HG02798 (cell line): ENCODE data around the gene CCL27.
A peak's percentile ranks its signal among the peaks of the same experiment; 100 is the strongest.
"Not testable (repeated sequence)": the region's sequence is repeated elsewhere in the genome, so short reads cannot be mapped to it uniquely, and the experiment has no call there.

Experiments used
- ATAC-seq: cut with Tn5 transposase; IDR thresholded peaks from one replicate; pipeline ENCODE4 v1.9.1; 2021; ENCODE audit warnings: mild to moderate bottlenecking; ENCODE audit not compliant: unreplicated experiment, poor library complexity

Gene CCL27

GRCh38 chr9:34652602-34653000, 9.9 kb downstream of the CCL27 start:
- no peak for ATAC-seq

GRCh38 chr9:34651876-34652601, 10.4 kb downstream of the CCL27 start, which contains the start of gene IL11RA:
IL11RA (plus strand) TSS chr9:34652185; CDS start chr9:34655218, 3,033 bp downstream.
- no peak for ATAC-seq

GRCh38 chr9:34651321-34651720, 11.1 kb downstream of the CCL27 start:
- ATAC-seq, result no peak

GRCh38 chr9:34650816-34651215, 11.6 kb downstream of the CCL27 start:
- no peak for ATAC-seq

GRCh38 chr9:34648673-34649072, 13.8 kb downstream of the CCL27 start:
- no peak for ATAC-seq

GRCh38 chr9:34647651-34648050, 14.8 kb downstream of the CCL27 start:
- ATAC-seq, result no peak

GRCh38 chr9:34647084-34647403, 15.4 kb downstream of the CCL27 start:
- no peak for ATAC-seq

GRCh38 chr9:34646211-34647083, 16.0 kb downstream of the CCL27 start, which contains the start of gene GALT:
GALT (plus strand) TSS chr9:34646675; CDS start chr9:34646705, 30 bp downstream.
- peak; percentile 92 for ATAC-seq

- ATAC-seq, result no peak
These were observed 17.6 kb downstream of the CCL27 start for GRCh38 chr9:34644766-34645314.

- ATAC-seq, result no peak
These were observed 19.8 kb downstream of the CCL27 start for GRCh38 chr9:34642679-34643078.

- ATAC-seq, result not testable (repeated sequence)
These were observed 23.1 kb downstream of the CCL27 start for GRCh38 chr9:34639322-34639721.

GRCh38 chr9:34638138-34638445, 24.4 kb downstream of the CCL27 start:
- ATAC-seq, result no peak

- peak; percentile 93 for ATAC-seq
These were observed 24.9 kb downstream of the CCL27 start, which contains the start of gene SIGMAR1 for GRCh38 chr9:34637356-34638137. SIGMAR1 (minus strand) TSS chr9:34637787; CDS start chr9:34637697, 90 bp downstream.

GRCh38 chr9:34636791-34637355, 25.6 kb downstream of the CCL27 start:
- ATAC-seq, result no peak

- ATAC-seq, result no peak
These were observed 26.9 kb downstream of the CCL27 start for GRCh38 chr9:34635556-34635955.

GRCh38 chr9:34634551-34635248, 27.8 kb downstream of the CCL27 start:
- ATAC-seq, result no peak

GRCh38 chr9:34633851-34634550, 28.5 kb downstream of the CCL27 start:
- ATAC-seq, result peak; percentile 31

GRCh38 chr9:34633166-34633565, 29.3 kb downstream of the CCL27 start:
- no peak for ATAC-seq
